Panc1 (cell line): ENCODE results near the gene SUPT20HL1. TPM values are rescaled to one million over a fixed set of nuclear protein-coding genes. Genes with fewer than 3 reads are reported as not detected.

Experiments
- ATAC-seq: fragments of 200-7000 bp; cut with Tn5 transposase; 2 replicates; pipeline ENCODE4 v1.9.1; 2020; ENCODE audit warnings: mild to moderate bottlenecking, moderate library complexity
- BruUV-seq: library from RNA; stranded (reverse); fragments of 400-500 nt; replicated peaks from 2 replicates; lab custom pipeline; 2021; lab: Mats Ljungman, UMichigan
- CTCF ChIA-PET: fragments of 300-600 bp; sonication (Branson Sonifier 250); formaldehyde crosslinking; loops from one replicate; lab custom pipeline; 2022; ENCODE audit warnings: antibody characterized with exemption; lab: Charles Lee
- POLR2A ChIA-PET: fragments of 300-600 bp; sonication (Branson Sonifier 250); formaldehyde crosslinking; loops from one replicate; lab custom pipeline; 2022; ENCODE audit warnings: antibody characterized with exemption; lab: Charles Lee
- DNase-seq: peaks from one replicate; pipeline ENCODE4 v3.0.0-alpha.2; 2010; ENCODE audit warnings: low read depth, low spot score
- H3K27ac ChIP-seq: 2 replicates; pipeline ENCODE4 v1.5.1; 2011; ENCODE audit warnings: mild to moderate bottlenecking, low read length, inconsistent platforms
- H3K27me3 ChIP-seq: fragments of 200-500 bp; sonication (Bioruptor generic); 2 replicates; pipeline ENCODE4 v1.6.0; 2014; ENCODE audit warnings: low read length, inconsistent platforms; ENCODE audit not compliant: control insufficient read depth, insufficient read depth
- H3K36me3 ChIP-seq: fragments of 200-500 bp; sonication (Bioruptor generic); 2 replicates; pipeline ENCODE4 v1.5.1; 2014; ENCODE audit warnings: inconsistent platforms, mild to moderate bottlenecking, low read length, moderate library complexity; ENCODE audit not compliant: control insufficient read depth, insufficient read depth
- H3K4me1 ChIP-seq: 2 replicates; pipeline ENCODE4 v1.5.1; 2011; ENCODE audit warnings: inconsistent platforms, mild to moderate bottlenecking, low read length, moderate library complexity; ENCODE audit not compliant: control insufficient read depth, insufficient read depth
- H3K4me3 ChIP-seq, 2 experiments: 2 replicates each; pipeline ENCODE4 v1.5.1; 2011 to 2012; ENCODE audit warnings: low read depth in 2 of 2, low read length in 2 of 2, mild to moderate bottlenecking in 2 of 2, inconsistent platforms in 1 of 2, moderate library complexity in 1 of 2
- H3K9me3 ChIP-seq: fragments of 200-500 bp; sonication (Bioruptor generic); 2 replicates; pipeline ENCODE4 v1.5.1; 2014; ENCODE audit warnings: low read depth, mild to moderate bottlenecking, inconsistent platforms, low read length, moderate library complexity; ENCODE audit not compliant: control insufficient read depth, insufficient read depth
- POLR2AphosphoS5 ChIP-seq: IDR thresholded peaks from 2 replicates; pipeline ENCODE4 v1.6.1; 2012; ENCODE audit warnings: mild to moderate bottlenecking, low read depth, low read length, moderate library complexity
- SIN3A ChIP-seq: IDR thresholded peaks from 2 replicates; pipeline ENCODE4 v1.6.1; 2012; ENCODE audit warnings: low read depth, mild to moderate bottlenecking, low read length, moderate library complexity, borderline replicate concordance; ENCODE audit not compliant: insufficient read depth
- TCF7L2 ChIP-seq: IDR thresholded peaks from 2 replicates; pipeline ENCODE4 v1.6.1; 2011; ENCODE audit warnings: mild to moderate bottlenecking, low read depth, low read length, inconsistent platforms
- in situ Hi-C: cut with HindIII; loops from 2 replicates; pipeline ENCODE4 v1.10.0; 2016; ENCODE audit warnings: low sequenced_read_pairs, low pct_unique_long_range_greater_than_20kb
- intact Hi-C: fragments of 100-400 bp; cut with micrococcal nuclease; formaldehyde crosslinking; loops from one replicate; pipeline ENCODE4 v1.10.0; 2022; ENCODE audit not compliant: unreplicated experiment
- total RNA-seq: library from RNA; stranded (reverse); gene quantifications from one replicate; pipeline ENCODE4 v1.2.1, GENCODE V29; 2021; ENCODE audit not compliant: unreplicated experiment
- TF ChIP-seq, protein P1 (sequence below), 2 experiments: IDR thresholded peaks; 2 replicates each; pipeline ENCODE4 v1.6.1; 2011 to 2012; ENCODE audit warnings: low read depth in 2 of 2, control low read depth in 1 of 2, low read length in 1 of 2, mild to moderate bottlenecking in 1 of 2, moderate library complexity in 1 of 2; ENCODE audit not compliant: insufficient read depth in 1 of 2
- TF ChIP-seq, protein P2 (sequence below): fragments of 450-650 bp; IDR thresholded peaks from 2 replicates; pipeline ENCODE4 v1.5.1; 2017; ENCODE audit warnings: mild to moderate bottlenecking

SUPT20HL1 gene
- total RNA-seq, 1 experiment from 2014 or later = not detected

GRCh38 chrX:24396236-24396930 is 35.9 kb downstream of the SUPT20HL1 start:
- Histone ChIP-seq H3K27ac (no peak overlapping the region), H3K4me3 (no peak overlapping the region), H3K9me3 (no peaks in the 10 kb centered on the region), H3K27me3 (no peaks in the 10 kb centered on the region), H3K4me1 (no peaks in the 10 kb centered on the region), H3K36me3 (no peaks in the 10 kb centered on the region)
- BruUV-seq = no TSS peak
- in situ Hi-C loops = no loop called here
- ChIA-PET POLR2A (interaction anchor here (0.6 kb wide), 1 partner anchor 258 kb away, joined by 18 read pairs; no protein-coding TSS in a partner anchor), CTCF (interaction anchor here (3.0 kb wide), 1 partner anchor 102 kb away, joined by 20 read pairs; no protein-coding TSS in a partner anchor)
- ATAC-seq = no peak
- no peak for TF ChIP-seq POLR2AphosphoS5
- TF ChIP-seq, protein P1, sequence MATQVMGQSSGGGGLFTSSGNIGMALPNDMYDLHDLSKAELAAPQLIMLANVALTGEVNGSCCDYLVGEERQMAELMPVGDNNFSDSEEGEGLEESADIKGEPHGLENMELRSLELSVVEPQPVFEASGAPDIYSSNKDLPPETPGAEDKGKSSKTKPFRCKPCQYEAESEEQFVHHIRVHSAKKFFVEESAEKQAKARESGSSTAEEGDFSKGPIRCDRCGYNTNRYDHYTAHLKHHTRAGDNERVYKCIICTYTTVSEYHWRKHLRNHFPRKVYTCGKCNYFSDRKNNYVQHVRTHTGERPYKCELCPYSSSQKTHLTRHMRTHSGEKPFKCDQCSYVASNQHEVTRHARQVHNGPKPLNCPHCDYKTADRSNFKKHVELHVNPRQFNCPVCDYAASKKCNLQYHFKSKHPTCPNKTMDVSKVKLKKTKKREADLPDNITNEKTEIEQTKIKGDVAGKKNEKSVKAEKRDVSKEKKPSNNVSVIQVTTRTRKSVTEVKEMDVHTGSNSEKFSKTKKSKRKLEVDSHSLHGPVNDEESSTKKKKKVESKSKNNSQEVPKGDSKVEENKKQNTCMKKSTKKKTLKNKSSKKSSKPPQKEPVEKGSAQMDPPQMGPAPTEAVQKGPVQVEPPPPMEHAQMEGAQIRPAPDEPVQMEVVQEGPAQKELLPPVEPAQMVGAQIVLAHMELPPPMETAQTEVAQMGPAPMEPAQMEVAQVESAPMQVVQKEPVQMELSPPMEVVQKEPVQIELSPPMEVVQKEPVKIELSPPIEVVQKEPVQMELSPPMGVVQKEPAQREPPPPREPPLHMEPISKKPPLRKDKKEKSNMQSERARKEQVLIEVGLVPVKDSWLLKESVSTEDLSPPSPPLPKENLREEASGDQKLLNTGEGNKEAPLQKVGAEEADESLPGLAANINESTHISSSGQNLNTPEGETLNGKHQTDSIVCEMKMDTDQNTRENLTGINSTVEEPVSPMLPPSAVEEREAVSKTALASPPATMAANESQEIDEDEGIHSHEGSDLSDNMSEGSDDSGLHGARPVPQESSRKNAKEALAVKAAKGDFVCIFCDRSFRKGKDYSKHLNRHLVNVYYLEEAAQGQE (IDR thresholded peaks at IDR 0.05; ENCODE audit: insufficient read depth in 1 of 2, low read depth in 2 of 2, low read length in 1 of 2) = no peak
- no peak for TF ChIP-seq TCF7L2
- no peak for TF ChIP-seq SIN3A
- TF ChIP-seq, protein P2, sequence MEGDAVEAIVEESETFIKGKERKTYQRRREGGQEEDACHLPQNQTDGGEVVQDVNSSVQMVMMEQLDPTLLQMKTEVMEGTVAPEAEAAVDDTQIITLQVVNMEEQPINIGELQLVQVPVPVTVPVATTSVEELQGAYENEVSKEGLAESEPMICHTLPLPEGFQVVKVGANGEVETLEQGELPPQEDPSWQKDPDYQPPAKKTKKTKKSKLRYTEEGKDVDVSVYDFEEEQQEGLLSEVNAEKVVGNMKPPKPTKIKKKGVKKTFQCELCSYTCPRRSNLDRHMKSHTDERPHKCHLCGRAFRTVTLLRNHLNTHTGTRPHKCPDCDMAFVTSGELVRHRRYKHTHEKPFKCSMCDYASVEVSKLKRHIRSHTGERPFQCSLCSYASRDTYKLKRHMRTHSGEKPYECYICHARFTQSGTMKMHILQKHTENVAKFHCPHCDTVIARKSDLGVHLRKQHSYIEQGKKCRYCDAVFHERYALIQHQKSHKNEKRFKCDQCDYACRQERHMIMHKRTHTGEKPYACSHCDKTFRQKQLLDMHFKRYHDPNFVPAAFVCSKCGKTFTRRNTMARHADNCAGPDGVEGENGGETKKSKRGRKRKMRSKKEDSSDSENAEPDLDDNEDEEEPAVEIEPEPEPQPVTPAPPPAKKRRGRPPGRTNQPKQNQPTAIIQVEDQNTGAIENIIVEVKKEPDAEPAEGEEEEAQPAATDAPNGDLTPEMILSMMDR = no peak
- intact Hi-C loops = loop anchor here (1.0 kb wide), 1 partner anchor 102 kb away; no protein-coding TSS in a partner anchor
- DNase-seq = no peak

- Histone ChIP-seq H3K4me3 (no peak overlapping the region), H3K4me1 (no peaks in the 10 kb centered on the region), H3K27ac (no peak overlapping the region), H3K9me3 (no peaks in the 10 kb centered on the region), H3K27me3 (no peaks in the 10 kb centered on the region), H3K36me3 (no peaks in the 10 kb centered on the region)
- in situ Hi-C loops = no loop called here
- DNase-seq (no peak), ATAC-seq (no peak)
- CTCF ChIA-PET = interaction anchor here (3.0 kb wide), 1 partner anchor 102 kb away, joined by 20 read pairs; no protein-coding TSS in a partner anchor
- BruUV-seq = no TSS peak
- TF ChIP-seq TCF7L2 (no peak), POLR2AphosphoS5 (no peak), SIN3A (no peak)
- TF ChIP-seq, protein P2 = no peak
- TF ChIP-seq, protein P1 (IDR thresholded peaks at IDR 0.05; ENCODE audit: insufficient read depth in 1 of 2, low read depth in 2 of 2, low read length in 1 of 2) = no peak
- intact Hi-C loops = loop anchor here (1.0 kb wide), 1 partner anchor 101 kb away; no protein-coding TSS in a partner anchor
- POLR2A ChIA-PET = interaction anchor here (0.6 kb wide), 1 partner anchor 257 kb away, joined by 18 read pairs; no protein-coding TSS in a partner anchor
Observed at GRCh38 chrX:24396931-24397279, 36.5 kb downstream of the SUPT20HL1 start.
